ENCODE results near the gene HSF2BP. TPM values are rescaled to one million over a fixed set of nuclear protein-coding genes. Genes with fewer than 3 reads are reported as not detected.

HSF2BP gene
- polyA plus RNA-seq, 1 donor (not counting 4 experiments of a cell fraction or from before 2014, with no cell fraction given): 6.1 TPM

DNA sequence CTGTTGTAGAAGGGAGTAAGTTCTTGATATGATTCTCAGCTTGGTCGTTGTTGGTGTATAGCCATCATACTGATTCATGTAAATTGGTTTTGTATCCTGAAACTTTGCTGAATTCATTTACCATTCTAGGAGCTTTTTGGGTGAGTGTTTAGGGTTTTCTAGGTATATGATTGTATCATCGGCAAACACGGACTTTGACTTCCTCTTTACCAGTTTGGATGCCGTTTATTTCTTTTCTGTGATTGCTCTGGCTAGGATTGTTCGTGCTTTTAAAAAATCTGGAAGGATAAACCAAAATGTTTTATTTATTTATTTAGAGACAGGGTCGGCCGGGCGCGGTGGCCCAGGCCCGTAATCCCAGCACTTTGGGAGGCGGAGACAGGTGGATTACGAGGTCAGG, 20.7 kb upstream of the HSF2BP start:
- Histone ChIP-seq H3K27ac (ENCODE audit: control insufficient read depth, insufficient read depth, low read length) (no peak overlapping the region), H3K9me1 (ENCODE audit: control insufficient read depth, extremely low read depth, insufficient read depth, low read length) (no peaks in the 10 kb centered on the region), H3K4me2 (ENCODE audit: control insufficient read depth, extremely low read depth, insufficient read depth, low read depth, low read length) (no peak overlapping the region), H3K9ac (ENCODE audit: control insufficient read depth, extremely low read depth, insufficient read depth, low read length) (no peak overlapping the region), H3K36me3 (ENCODE audit: control insufficient read depth in 2 of 2, extremely low read depth in 1 of 2, insufficient read depth in 2 of 2, low read length in 2 of 2) (peaks cover 28 to 30% of the 10 kb centered on the region in 2 experiments), H4K20me1 (ENCODE audit: control insufficient read depth, extremely low read depth, insufficient read depth, low read length) (peaks cover 4% of the 10 kb centered on the region), H3K79me2 (ENCODE audit: control insufficient read depth, insufficient read depth, low read length) (peaks cover 5% of the 10 kb centered on the region), H2AFZ (ENCODE audit: control insufficient read depth, low read length) (no peak overlapping the region), H3K9me3 (ENCODE audit: control insufficient read depth, low read depth, low read length) (no peaks in the 10 kb centered on the region), H3K4me3 (ENCODE audit: control insufficient read depth in 2 of 3, extremely low read depth in 1 of 3, insufficient read depth in 2 of 3, low read depth in 1 of 3, low read length in 3 of 3) (no peak overlapping the region), H3K4me1 (ENCODE audit: control insufficient read depth, extremely low read depth, insufficient read depth, low read length) (peaks cover 7% of the 10 kb centered on the region), H3K27me3 (ENCODE audit: control insufficient read depth, extremely low read depth, insufficient read depth, low read length) (no peaks in the 10 kb centered on the region)
- FAIRE-seq (no peak), DNase-seq (ENCODE audit: low read depth, low spot score) (no peak)
- dilution Hi-C loops (cut with MboI; ENCODE audit: extremely low pct_ligation_motif_present, low sequenced_read_pairs): no loop called here
- no peak for TF ChIP-seq CTCF (optimal IDR thresholded peaks at IDR 0.05 in 1 of 3, IDR thresholded peaks at IDR 0.05 in 1 of 3, conservative IDR thresholded peaks at IDR 0.05 in 1 of 3; ENCODE audit: extremely low read depth in 1 of 3, insufficient read depth in 2 of 3, low read length in 3 of 3)
- no peak for TF ChIP-seq EZH2 (IDR thresholded peaks at IDR 0.05; ENCODE audit: low read length)

- dilution Hi-C loops (cut with MboI; ENCODE audit: extremely low pct_ligation_motif_present, low sequenced_read_pairs): no loop called here
Measured at GRCh38 chr21:43676391-43676790, 17.1 kb upstream of the HSF2BP start.

More at GRCh38 chr21:43676391-43676790, 17.1 kb upstream of the HSF2BP start:
- Histone ChIP-seq H3K4me3 (ENCODE audit: control insufficient read depth in 2 of 3, extremely low read depth in 1 of 3, insufficient read depth in 2 of 3, low read depth in 1 of 3, low read length in 3 of 3) (no peak overlapping the region), H3K9ac (ENCODE audit: control insufficient read depth, extremely low read depth, insufficient read depth, low read length) (no peak overlapping the region), H3K36me3 (ENCODE audit: control insufficient read depth in 2 of 2, extremely low read depth in 1 of 2, insufficient read depth in 2 of 2, low read length in 2 of 2) (peaks cover 24 to 26% of the 10 kb centered on the region in 2 experiments), H2AFZ (ENCODE audit: control insufficient read depth, low read length) (no peak overlapping the region), H3K4me1 (ENCODE audit: control insufficient read depth, extremely low read depth, insufficient read depth, low read length) (no peaks in the 10 kb centered on the region), H3K4me2 (ENCODE audit: control insufficient read depth, extremely low read depth, insufficient read depth, low read depth, low read length) (no peak overlapping the region), H3K27ac (ENCODE audit: control insufficient read depth, insufficient read depth, low read length) (no peak overlapping the region), H3K79me2 (ENCODE audit: control insufficient read depth, insufficient read depth, low read length) (peaks cover 5% of the 10 kb centered on the region), H3K27me3 (ENCODE audit: control insufficient read depth, extremely low read depth, insufficient read depth, low read length) (no peaks in the 10 kb centered on the region), H3K9me3 (ENCODE audit: control insufficient read depth, low read depth, low read length) (no peaks in the 10 kb centered on the region), H4K20me1 (ENCODE audit: control insufficient read depth, extremely low read depth, insufficient read depth, low read length) (no peaks in the 10 kb centered on the region), H3K9me1 (ENCODE audit: control insufficient read depth, extremely low read depth, insufficient read depth, low read length) (no peaks in the 10 kb centered on the region)
- no peak for TF ChIP-seq EZH2 (IDR thresholded peaks at IDR 0.05; ENCODE audit: low read length)
- TF ChIP-seq CTCF (optimal IDR thresholded peaks at IDR 0.05 in 1 of 3, IDR thresholded peaks at IDR 0.05 in 1 of 3, conservative IDR thresholded peaks at IDR 0.05 in 1 of 3; ENCODE audit: extremely low read depth in 1 of 3, insufficient read depth in 2 of 3, low read length in 3 of 3): no peak
- DNase-seq (ENCODE audit: low read depth, low spot score) (no peak), FAIRE-seq (no peak)
